ENCODE results near the gene RALGAPA1.

Gene RALGAPA1

DNA sequence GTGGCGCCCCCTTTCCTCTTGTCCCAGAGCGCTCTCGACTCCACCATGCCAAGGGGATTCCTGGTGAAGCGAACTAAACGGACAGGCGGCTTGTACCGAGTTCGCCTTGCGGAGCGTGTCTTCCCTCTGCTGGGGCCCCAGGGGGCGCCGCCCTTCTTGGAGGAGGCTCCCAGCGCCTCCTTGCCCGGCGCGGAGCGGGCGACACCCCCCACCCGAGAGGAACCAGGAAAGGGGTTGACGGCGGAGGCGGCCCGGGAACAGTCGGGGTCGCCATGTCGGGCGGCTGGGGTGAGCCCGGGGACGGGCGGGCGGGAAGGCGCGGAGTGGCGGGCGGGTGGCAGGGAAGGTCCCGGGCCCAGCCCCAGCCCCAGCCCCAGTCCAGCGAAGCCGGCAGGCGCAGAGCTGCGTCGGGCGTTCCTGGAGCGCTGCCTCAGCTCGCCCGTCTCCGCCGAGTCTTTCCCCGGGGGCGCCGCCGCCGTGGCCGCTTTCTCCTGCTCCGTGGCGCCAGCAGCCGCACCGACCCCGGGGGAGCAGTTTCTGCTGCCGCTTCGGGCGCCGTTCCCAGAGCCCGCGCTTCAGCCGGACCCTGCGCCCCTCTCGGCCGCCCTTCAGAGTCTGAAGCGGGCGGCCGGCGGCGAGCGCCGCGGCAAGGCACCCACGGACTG, 274.8 kb downstream of the RALGAPA1 start:
- DNase-seq = peak; percentile 66

DNA sequence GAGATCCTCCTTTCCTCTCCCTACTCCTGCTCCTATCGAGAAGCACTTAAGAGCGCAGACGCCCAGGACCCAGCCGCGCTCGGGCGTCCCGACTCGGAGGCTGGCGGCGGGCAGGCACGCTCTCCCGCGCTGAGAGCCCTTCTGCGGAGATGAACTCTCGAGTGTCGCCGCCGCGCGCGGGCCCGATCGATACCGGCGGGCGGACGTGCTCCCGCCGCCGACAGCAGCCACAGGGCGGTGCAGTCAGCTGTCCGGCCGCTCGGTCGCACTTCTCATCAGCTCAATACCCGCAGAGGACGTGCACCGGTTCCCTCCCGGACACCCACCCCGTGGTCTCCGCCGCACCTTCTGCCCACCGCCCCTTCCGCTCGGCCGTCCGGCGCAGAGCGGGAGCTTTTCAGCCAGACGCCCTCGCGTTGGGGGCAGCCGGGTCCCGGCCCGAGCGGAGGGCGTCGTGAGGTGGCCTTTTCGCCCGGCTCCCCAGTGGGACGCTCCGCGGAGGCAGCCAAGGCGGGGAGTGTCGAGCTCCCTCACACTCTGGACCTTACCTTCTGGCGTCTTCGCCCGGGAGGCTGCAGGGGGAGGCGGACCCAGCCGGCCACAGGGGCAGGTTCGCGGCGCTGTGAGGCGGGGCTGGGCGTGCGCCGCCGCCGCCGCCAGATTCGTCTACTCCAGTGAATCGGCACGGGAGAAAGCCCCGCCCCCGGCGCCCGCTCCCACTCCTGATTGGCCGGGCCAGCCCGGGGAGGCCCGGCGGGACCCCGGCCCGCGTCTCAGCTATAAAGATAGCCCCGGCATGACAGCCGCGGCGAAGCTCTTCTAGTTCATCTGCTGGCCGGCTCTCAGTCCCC, 275.5 kb downstream of the RALGAPA1 start, which contains the start of gene INSM2:
INSM2 (plus strand) TSS at position 808 of the 851 bp plus-strand sequence. CDS start 89 bp downstream, outside the sequence.
- DNase-seq = peak; percentile 88

DNA sequence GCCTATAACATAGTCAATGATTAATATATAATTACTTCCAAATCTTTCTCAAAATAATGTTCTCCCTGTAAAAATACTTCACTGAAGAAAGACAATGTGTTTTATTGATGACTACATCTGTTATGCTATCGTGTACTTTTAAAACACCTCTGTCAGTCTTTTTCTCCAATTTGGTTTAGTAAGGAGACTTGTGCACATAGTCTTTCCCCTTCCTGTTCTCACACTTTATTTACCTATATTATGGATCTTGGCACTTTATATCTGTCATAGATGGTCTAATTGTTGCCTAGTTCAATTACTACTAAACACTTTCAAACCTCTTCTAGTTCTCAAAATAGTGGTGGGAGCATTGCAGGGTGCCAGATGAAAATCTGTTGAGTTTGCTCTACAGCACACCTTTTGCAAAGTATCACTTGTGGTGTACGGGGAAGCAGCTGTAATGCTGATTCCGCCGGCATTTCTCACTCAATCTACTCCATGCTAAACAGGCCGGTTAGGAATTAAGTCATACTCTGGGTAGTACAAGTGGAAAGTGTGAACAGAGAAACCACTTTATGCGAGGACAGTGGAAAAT, 276.2 kb downstream of the RALGAPA1 start:
- no peak for DNase-seq

DNA sequence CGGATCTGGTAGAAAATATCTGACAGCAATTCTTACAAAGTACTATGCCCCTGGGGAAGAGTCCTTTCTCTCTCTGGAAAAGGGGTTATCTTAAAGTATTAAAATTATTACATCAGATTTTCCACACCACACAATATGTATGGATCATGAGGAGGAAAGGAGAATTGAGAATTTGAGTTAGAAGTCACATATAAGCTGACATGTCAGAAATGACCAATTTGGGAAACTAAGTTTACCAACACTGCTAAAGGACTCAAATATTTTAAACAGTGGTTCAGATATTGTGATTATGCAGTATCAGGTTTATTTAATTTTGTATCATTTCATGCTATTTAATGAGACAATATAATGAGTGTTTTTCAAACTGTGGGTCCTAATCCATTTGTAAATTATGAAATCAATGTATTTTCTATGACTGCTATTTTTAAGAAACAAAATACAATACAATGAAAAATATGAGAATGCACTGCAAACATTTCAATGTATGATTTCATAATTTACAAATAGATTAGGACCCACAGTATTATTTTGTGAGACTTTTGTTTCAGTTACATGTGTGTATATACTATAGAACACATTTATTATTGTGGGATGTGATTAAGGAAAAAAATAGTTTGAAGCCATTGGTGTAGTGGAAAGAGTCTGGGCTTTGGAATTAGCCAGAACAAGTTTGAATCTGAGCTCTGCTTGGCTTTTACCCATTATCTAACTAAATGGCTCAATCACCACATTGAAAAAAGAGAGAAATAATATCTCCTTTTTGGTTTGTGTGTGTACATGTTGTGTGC, 276.9 kb downstream of the RALGAPA1 start:
- DNase-seq = no peak

DNA sequence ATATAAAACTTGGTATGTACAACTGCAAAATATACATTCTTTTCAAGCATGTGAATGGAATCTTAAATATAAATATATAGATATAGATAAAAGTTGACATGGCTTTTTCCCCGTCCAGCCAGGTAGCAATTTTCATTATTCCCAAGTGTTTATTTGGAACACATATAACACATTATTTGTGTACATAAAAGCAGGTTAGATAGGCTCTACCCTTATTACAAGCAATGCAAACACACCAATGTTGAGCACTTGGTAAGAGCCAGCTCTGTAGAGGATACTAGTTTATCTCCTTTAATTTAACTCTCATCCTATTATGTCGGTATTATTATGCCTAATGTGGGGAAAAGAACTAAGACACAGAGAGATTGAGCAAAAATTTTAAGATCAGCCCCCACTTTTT, 282.1 kb downstream of the RALGAPA1 start:
- DNase-seq = no peak

DNA sequence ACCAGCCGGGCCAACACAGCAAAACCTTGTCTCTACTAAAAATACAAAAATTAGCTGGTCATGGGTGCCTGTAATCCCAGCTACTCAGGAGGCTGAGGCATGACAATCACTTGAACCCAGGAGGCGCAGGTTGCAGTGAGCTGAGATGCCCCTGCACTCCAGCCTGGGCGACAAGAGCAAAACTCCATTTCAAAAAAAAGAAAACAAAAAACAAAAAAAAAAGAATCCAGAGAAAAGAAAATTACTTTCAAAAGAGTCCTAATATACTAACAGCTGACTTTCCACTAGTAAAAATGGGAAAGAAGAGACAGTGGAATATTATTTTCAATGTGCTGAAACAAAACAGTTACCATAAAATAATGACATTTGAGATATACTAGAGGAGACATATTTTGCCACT, 283.4 kb downstream of the RALGAPA1 start:
- no peak for DNase-seq

DNA sequence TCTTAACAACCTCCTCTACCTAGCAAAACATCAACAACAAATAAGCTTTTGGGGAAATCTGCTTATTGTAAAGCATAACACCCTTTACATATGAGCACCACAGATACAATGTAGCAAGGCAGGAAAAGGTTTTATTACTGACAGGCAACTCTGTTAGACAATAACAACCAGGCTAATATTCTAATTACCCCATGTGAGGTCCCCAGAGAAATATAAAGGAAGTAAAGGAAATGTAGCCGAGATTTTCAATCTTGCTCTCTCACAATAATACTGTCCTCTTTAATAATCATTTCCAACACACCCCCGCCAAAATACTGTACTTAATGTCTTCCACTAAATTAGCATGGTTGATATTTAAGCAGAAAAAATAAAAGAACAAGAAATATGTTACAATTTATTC, 289.1 kb downstream of the RALGAPA1 start:
- DNase-seq = no peak

DNA sequence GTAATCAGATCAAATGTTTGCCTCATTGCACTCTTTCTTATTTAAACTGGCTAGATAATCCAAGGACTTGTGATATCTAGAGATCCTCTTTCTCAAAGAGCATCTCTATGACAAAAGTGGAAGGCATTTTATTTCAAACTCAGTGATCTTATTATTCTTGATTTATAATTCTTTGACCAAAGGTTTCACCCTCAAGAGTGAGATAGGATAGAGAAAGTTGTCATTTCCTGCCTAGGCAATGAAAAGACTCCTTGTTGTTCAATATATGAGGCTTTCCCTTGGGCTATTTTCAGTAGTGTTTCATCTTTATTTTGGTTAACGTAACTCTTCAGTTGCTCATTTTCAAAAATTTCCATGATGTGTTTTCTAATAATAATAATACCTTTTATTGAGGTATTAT, 293.2 kb downstream of the RALGAPA1 start:
- DNase-seq = no peak

DNA sequence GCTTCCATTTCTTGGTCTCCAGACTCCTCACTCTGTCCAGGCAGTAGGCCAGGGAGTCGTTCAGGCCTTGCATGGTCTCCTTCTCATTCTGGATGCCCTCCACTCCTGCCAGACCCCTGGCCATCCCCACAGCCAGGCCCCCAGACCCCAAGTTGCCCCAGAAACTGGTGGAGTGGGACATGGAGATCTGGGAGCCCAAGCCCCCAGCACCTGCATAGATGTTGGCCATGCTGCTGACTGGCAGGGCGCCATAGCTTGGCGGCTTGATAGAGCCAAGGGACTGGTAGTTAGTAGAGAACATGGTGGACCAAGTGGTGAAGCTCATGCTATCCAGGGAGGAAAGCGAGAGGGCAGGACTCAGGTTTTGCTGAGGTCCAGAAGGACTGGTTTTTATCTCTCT, 296.3 kb downstream of the RALGAPA1 start:
- DNase-seq = no peak

DNA sequence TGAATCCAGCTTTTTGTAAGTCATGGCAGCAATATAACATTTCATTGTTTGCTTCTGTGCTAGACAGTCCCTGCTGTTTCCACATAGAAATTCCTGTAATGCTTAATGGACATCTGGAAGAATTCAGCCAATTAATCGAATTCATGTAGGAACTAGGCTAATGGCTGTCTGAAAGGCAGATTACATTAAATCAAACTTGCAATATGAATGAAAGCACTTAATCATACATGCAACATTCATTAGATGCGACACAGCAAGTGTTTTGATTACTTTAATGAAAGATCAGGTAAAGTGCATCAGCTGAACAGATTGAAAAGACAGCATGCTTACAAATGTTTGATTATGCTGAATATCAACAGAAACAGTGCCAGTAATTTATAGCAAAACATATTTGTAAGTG, 299.2 kb downstream of the RALGAPA1 start:
- DNase-seq = no peak

DNA sequence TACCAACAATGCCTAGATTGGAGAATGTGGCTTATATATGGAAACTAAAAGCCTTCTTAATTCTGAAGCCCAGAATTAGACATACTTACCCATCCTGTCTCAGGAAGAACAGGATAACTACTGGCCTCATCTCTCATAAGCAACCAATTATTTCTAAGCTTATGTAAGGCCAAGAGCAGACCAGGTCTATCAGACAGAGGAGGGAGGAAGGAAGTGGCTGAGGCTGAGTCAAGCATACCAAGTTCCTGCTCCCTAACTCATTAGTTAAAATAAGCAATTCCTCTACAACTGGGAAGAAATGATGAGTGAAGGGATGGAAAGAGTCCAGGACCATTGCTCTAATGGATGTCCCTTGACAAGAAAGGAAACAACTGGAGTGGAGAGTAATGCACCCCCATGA, 302.2 kb downstream of the RALGAPA1 start:
- DNase-seq = no peak

DNA sequence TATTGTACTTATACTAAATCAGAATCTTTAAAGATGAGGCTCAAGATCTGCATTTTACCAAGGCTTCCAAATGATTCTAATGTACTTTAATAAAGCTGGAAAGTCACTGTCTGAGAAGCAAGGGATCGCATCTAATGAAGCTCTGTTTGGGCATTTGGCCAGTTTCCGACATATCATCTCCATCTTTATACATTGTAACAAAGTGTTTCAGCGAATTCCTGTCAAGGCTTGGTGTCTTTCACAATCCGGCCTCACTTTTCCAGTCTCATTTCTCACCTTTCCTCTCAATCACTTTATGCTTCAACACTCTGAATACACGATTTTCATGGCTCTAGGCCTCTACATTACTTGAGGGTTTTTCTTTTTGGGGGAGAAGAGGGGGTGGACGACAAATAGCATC, 302.6 kb downstream of the RALGAPA1 start:
- DNase-seq = no peak

DNA sequence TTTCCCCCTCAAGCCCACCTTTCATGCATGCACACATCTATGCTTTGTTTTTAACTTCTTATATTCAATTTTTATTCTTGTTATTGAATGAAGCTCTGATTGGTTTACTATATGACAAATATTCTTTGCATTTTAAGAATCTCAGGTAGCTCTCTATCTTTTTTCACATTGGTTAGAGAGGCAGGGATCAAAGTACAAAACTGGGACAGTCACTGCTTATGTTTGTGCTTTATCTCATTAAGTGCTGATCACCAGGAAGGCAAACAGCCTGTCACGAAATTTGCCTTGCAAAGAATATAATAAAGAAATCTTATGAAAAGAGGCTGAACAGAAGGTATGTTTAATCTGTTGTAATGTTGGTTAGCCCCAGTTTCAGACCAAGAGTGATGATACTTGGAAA, 304.8 kb downstream of the RALGAPA1 start:
- DNase-seq = no peak

DNA sequence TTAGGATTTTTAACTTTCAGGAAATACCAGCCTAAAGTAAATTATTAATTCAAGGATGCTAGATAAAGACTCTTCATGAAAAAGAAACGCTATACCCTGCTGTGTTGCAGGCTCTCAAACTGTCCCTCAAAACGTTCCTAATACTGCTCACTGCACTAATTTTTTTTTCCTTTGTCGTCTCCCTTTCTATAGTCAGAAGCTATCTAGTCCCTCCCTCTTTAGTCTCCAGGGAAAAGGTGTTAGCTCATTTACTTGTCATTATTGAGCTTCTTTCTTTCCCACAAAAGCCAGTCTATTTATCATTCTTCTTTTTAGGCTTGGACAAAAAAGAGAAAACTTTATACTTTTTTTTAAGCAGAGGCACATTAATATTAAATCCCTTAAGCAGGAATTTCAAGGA, 305.4 kb downstream of the RALGAPA1 start:
- no peak for DNase-seq

DNA sequence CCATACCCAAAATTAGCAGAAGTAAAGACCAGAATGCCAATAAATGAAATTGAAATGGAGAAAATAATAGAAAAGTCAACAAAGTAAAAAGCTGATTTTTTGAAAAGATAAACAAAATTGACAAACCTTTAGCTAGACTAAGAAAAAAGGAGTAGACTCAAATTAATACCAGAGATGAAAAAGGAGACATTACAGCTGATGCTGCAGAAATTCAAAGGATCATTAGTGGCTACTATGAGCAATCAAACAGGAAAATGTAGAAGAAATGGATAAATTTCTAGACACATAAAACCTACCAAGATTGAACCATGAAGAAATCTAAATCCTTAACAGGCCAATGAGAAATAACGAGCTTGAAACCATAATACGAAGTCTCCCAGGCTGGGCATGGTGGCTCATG, 309.9 kb downstream of the RALGAPA1 start:
- DNase-seq = no peak

DNA sequence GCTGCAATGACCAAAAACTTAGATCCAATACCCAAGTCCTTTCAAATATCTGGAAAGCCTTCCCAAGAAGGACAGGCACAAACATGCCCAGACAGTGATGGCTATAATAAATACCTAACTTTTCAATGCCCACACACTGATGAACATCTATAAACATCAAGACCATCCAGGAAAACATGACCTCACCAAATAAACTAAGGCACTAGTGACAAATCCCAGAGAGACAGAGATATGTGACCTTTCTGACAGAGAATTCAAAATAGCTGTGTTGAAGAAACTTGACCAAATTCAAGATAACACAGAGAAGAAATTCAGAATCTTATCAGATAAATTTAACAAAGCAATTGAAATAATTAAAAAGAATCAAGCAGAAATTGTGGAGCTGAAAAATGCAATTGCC, 313.8 kb downstream of the RALGAPA1 start:
- DNase-seq = no peak

DNA sequence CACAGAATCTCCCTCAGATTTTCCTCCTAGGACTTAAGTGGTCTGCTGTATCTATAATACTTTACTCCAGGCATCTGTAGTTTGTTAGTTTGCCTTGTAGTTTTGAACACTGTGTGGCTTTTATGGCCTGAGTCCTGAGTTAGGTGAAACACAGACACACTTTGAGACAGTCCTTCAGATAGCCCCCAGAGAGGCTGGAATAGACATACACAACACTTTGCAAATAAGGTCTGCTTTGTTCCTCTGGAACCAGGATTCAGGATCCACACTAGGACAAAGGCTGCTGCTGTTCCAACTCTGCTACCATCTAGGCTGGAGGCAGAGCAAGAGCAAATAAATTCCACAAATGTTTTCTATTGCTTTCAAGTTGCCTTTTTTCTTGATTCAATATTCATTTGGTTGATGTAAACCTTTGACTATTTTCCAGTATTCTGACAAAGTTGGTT, 316.5 kb downstream of the RALGAPA1 start:
- DNase-seq = no peak
